Left ventricle myocardium inferior (tissue), 1 donor: ENCODE results near the gene FXYD6. TPM values are rescaled to one million over a fixed set of nuclear protein-coding genes. Genes with fewer than 3 reads are reported as not detected.

Source experiments
- DNase-seq: peaks from one replicate; pipeline ENCODE4 v3.0.0-alpha.2; 2020
- H3K27ac ChIP-seq: fragments of 200-600 bp; replicated peaks from 2 replicates; pipeline ENCODE4 v1.8.0; 2021
- H3K27me3 ChIP-seq: fragments of 200-600 bp; 2 replicates; pipeline ENCODE4 v1.8.0; 2021; ENCODE audit warnings: low read depth
- H3K36me3 ChIP-seq: fragments of 200-600 bp; 2 replicates; pipeline ENCODE4 v1.8.0; 2021
- H3K4me1 ChIP-seq: fragments of 200-600 bp; 2 replicates; pipeline ENCODE4 v1.8.0; 2021
- H3K4me3 ChIP-seq: fragments of 200-600 bp; 2 replicates; pipeline ENCODE4 v1.8.0; 2021; ENCODE audit warnings: mild to moderate bottlenecking, moderate library complexity
- H3K9me3 ChIP-seq: fragments of 200-600 bp; replicated peaks from 2 replicates; pipeline ENCODE4 v1.8.0; 2021
- intact Hi-C: fragments of 100-400 bp; cut with micrococcal nuclease; formaldehyde crosslinking; loops from one replicate; pipeline ENCODE4 v1.11.0; 2022
- total RNA-seq: library from RNA; stranded (reverse); fragmentation: NEBNext Ultra II Directional; extraction: Animal tissue kit (Norgen Biotek cat#: 25700); gene quantifications from one replicate; pipeline ENCODE4 v1.2.1, GENCODE V29; 2021
- TF ChIP-seq, protein P1 (sequence below): fragments of 200-600 bp; IDR thresholded peaks from 2 replicates; pipeline ENCODE4 v1.8.0; 2021; ENCODE audit warnings: antibody characterized with exemption, mild to moderate bottlenecking, borderline replicate concordance
- donor health status: DM: no; HTN: yes; CAD: no; lungs with severe emphysema.

FXYD6 gene
- total RNA-seq, 1 donor from 2014 or later, result 30.2 TPM

DNA sequence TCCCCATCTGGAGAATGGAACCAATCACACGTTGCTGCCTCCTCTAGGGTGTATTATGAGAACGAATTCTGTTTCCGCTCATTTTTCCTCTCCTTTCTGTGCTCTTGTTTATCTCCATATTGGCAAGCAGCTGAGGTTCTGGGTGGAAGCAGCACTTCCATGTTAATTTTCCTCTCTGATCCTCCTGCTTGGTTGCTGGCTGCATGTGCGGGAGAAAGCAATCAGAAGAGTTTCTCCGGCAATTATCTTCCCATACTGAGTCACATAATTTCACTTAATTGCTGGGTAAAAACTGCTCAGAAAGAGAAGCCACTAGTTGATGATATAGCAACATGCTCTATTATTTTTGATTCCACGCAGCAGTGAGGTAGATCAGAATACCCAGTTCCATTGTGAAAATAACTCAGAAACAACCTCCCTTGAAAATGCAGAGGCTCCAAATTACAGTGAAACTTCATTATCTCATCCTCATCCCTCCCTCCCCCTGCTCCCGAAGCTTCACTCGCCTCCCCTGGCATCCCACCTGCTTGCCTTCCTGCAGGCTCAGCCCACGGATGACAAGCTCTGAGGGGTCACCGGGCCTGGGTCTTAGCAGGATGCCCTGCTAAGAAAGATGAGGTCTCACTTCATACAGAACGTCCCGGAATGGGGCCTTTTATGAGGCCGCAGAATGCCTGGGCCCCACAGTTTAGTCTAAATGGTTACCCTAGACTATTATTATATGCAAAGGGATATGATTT is 20.4 kb downstream of the FXYD6 start:
- H3K27ac ChIP-seq, result peak overlapping the region; percentile 23
- TF ChIP-seq, protein P1, sequence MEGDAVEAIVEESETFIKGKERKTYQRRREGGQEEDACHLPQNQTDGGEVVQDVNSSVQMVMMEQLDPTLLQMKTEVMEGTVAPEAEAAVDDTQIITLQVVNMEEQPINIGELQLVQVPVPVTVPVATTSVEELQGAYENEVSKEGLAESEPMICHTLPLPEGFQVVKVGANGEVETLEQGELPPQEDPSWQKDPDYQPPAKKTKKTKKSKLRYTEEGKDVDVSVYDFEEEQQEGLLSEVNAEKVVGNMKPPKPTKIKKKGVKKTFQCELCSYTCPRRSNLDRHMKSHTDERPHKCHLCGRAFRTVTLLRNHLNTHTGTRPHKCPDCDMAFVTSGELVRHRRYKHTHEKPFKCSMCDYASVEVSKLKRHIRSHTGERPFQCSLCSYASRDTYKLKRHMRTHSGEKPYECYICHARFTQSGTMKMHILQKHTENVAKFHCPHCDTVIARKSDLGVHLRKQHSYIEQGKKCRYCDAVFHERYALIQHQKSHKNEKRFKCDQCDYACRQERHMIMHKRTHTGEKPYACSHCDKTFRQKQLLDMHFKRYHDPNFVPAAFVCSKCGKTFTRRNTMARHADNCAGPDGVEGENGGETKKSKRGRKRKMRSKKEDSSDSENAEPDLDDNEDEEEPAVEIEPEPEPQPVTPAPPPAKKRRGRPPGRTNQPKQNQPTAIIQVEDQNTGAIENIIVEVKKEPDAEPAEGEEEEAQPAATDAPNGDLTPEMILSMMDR, result no peak
- H3K4me3 ChIP-seq, result no peak overlapping the region
- intact Hi-C loops, result no loop called here
- peaks cover 81% of the 10 kb centered on the region for H3K4me1 ChIP-seq
- no peaks in the 10 kb centered on the region for H3K27me3 ChIP-seq
- peaks cover 21% of the 10 kb centered on the region for H3K9me3 ChIP-seq
- DNase-seq, result no peak
- no peaks in the 10 kb centered on the region for H3K36me3 ChIP-seq

DNA sequence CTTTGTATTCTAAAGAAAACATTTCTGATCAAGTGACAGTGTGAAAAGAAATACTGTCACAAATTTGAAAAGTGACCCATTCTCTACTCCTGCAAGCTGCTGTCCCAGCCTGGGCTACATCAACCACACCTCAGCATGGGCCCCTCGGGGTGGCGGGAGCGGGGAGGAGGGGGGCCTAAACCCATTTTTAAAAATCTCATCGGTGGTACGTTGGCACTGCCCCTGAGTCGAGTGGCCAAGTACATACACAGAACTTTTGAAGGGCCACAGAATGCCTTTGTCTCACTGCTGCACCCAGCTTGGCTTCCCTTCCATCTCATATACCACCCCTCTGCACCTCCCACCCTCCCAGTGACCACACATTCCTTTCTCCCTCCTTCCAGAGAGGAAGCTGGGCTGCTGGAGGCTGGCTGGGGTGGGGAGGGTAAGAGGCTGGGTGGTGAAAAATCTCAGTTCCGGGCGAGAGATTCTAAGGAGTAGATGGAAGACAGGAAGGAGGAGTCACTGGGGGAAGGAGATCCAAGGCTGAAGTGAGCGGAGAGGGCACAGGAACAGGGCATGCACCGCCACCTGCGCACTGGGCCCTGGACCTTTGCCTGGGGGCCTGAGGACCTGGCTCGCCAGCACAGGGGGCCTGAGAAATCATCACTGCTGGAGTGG is 21.1 kb downstream of the FXYD6 start:
- Histone ChIP-seq H3K27me3 (no peaks in the 10 kb centered on the region), H3K4me1 (peaks cover 79% of the 10 kb centered on the region), H3K27ac (peak overlapping the region; percentile 23), H3K4me3 (no peak overlapping the region), H3K9me3 (peaks cover 21% of the 10 kb centered on the region), H3K36me3 (no peaks in the 10 kb centered on the region)
- TF ChIP-seq, protein P1, result no peak
- no peak for DNase-seq
- intact Hi-C loops, result no loop called here

DNA sequence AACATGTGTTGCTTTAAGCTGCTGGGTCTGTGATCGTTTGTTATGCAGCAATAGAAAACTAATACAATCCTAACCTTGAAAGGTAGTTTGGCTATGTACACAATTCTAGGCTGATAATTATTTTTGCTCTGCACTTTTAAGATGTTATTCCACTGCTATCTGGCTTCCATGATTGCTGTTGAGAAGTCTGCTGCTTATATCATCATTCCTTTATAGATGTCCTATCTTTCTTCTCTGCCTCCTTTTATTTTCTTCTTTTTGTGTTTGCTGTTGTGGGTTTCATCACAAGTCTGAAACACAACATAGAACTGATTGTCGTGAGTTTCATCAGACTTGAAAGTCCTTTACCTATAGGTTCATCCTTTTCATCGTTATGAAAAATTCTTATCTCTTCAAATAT is 24.1 kb downstream of the FXYD6 start:
- TF ChIP-seq, protein P1, result no peak
- H3K4me3 ChIP-seq, result no peak overlapping the region
- no peaks in the 10 kb centered on the region for H3K36me3 ChIP-seq
- no peak for DNase-seq
- H3K9me3 ChIP-seq, result peaks cover 21% of the 10 kb centered on the region
- peak overlapping the region; percentile 33 for H3K27ac ChIP-seq
- intact Hi-C loops, result no loop called here
- no peaks in the 10 kb centered on the region for H3K27me3 ChIP-seq
- peaks cover 56% of the 10 kb centered on the region for H3K4me1 ChIP-seq

DNA sequence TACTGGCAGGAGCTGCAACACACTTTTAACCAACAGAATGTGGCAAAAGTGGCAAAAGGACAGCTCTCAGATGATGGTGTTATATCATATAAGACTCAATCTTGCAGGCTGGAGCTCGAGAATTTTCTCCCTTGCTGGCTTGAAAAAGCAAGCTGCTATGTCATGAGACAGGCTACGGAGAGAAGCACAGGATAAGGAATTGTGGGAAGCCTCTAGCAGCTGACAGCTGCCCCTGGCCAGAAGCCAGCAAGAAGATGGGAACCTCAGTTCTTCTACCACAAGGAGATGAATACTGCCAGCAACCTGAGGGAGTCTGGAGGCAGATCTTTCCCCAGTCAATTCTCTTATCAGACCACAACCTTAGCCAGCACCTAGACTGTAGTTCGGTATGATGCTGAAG is 24.6 kb downstream of the FXYD6 start:
- Histone ChIP-seq H3K4me3 (no peak overlapping the region), H3K27me3 (no peaks in the 10 kb centered on the region), H3K27ac (peak overlapping the region; percentile 33), H3K9me3 (peaks cover 21% of the 10 kb centered on the region), H3K36me3 (no peaks in the 10 kb centered on the region), H3K4me1 (peaks cover 52% of the 10 kb centered on the region)
- TF ChIP-seq, protein P1, result no peak
- intact Hi-C loops, result no loop called here
- DNase-seq, result peak; percentile 61

DNA sequence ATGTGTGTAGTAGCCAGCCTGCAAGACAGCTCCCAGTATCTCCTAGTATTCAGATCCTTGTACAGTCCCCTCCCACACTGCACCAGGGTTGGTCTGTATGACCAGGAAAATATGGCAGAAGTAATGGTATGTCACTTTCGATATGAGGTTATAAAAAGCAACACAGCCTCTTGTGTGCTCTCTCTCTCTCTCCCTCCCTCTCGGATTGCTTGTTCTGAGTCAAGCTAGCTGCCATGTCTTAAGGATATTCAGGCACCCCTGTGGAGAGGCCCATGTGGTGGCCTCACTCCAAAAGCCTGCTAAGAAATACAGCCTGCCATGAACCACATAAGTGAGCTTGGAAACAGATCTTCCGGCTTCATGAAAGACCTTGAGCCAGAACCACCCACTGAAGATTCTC is 25.4 kb downstream of the FXYD6 start:
- intact Hi-C loops, result no loop called here
- H3K27ac ChIP-seq, result peak overlapping the region; percentile 33
- H3K4me1 ChIP-seq, result peaks cover 44% of the 10 kb centered on the region
- no peaks in the 10 kb centered on the region for H3K27me3 ChIP-seq
- H3K4me3 ChIP-seq, result no peak overlapping the region
- TF ChIP-seq, protein P1, result no peak
- peaks cover 21% of the 10 kb centered on the region for H3K9me3 ChIP-seq
- DNase-seq, result no peak
- no peaks in the 10 kb centered on the region for H3K36me3 ChIP-seq
